Measurements from ENCODE around the gene MND1. TPM values are rescaled to one million over a fixed set of nuclear protein-coding genes. Genes with fewer than 3 reads are reported as not detected.

The MND1 gene
- total and polyA plus RNA-seq, 2 donors (not counting 3 experiments of a cell fraction or from before 2014, with no cell fraction given), result 0.66 to 7.7 TPM

GRCh38 chr4:153337686-153338085 is 6.8 kb upstream of the MND1 start:
- dilution Hi-C loops (cut with MboI; ENCODE audit: extremely low pct_ligation_motif_present, low sequenced_read_pairs), result no loop called here
- H3K27me3 ChIP-seq (ENCODE audit: control insufficient read depth in 2 of 2, insufficient read depth in 2 of 2, low read length in 2 of 2), result no peaks in the 10 kb centered on the region
- H3K4me2 ChIP-seq (ENCODE audit: insufficient read depth, low read length), result no peak overlapping the region
- H2AFZ ChIP-seq (ENCODE audit: low read depth, low read length), result no peak overlapping the region
- DNase-seq (ENCODE audit: low read depth, low spot score) (peak; percentile 59), FAIRE-seq (no peak)
- ChIA-PET CTCF (interaction anchor here (1.2 to 3.1 kb wide), 2 partner anchors 8 to 237 kb away, joined by 5 to 12 read pairs; no protein-coding TSS in a partner anchor), POLR2A (no interaction called here)
- no TSS peak for BruUV-seq (replicated peaks)
- no peaks in the 10 kb centered on the region for H3K9me3 ChIP-seq (replicated peaks; ENCODE audit: control insufficient read depth, insufficient read depth, low read length)
- H3K36me3 ChIP-seq (ENCODE audit: control insufficient read depth in 2 of 2, extremely low read depth in 1 of 2, insufficient read depth in 2 of 2, low read length in 2 of 2), result no peaks in the 10 kb centered on the region
- no peaks in the 10 kb centered on the region for H3K79me2 ChIP-seq (ENCODE audit: control insufficient read depth, insufficient read depth, low read length)
- H3K4me1 ChIP-seq (ENCODE audit: control insufficient read depth, extremely low read depth, insufficient read depth, low read length), result peaks cover 13% of the 10 kb centered on the region
- no peak overlapping the region for H3K9ac ChIP-seq (replicated peaks; ENCODE audit: extremely low read depth, insufficient read depth, low read length)
- H3K9me1 ChIP-seq (replicated peaks; ENCODE audit: control insufficient read depth, extremely low read depth, insufficient read depth, low read length), result no peaks in the 10 kb centered on the region
- H3K27ac ChIP-seq (ENCODE audit: insufficient read depth, low read depth, low read length), result no peak overlapping the region
- intact Hi-C loops (cut with micrococcal nuclease), result no loop called here
- no peak overlapping the region for H3K4me3 ChIP-seq (replicated peaks in 1 of 3; ENCODE audit: insufficient read depth in 1 of 3, low read depth in 1 of 3, low read length in 3 of 3)
- no peak for TF ChIP-seq JUN (IDR thresholded peaks at IDR 0.05; ENCODE audit: borderline replicate concordance, insufficient read depth, insufficient read length, low read depth)
- no peak for TF ChIP-seq CTCF (IDR thresholded peaks at IDR 0.05; ENCODE audit: extremely low read depth in 1 of 2, insufficient read depth in 1 of 2, low read depth in 1 of 2, low read length in 2 of 2)
- no peaks in the 10 kb centered on the region for H4K20me1 ChIP-seq (replicated peaks; ENCODE audit: control insufficient read depth, extremely low read depth, insufficient read depth, low read length)

- Histone ChIP-seq H3K4me1 (ENCODE audit: control insufficient read depth, extremely low read depth, insufficient read depth, low read length) (peaks cover 25% of the 10 kb centered on the region), H3K27ac (ENCODE audit: insufficient read depth, low read depth, low read length) (peak overlapping the region; percentile 40), H4K20me1 (replicated peaks; ENCODE audit: control insufficient read depth, extremely low read depth, insufficient read depth, low read length) (no peaks in the 10 kb centered on the region), H2AFZ (ENCODE audit: low read depth, low read length) (peak overlapping the region; percentile 53), H3K4me3 (replicated peaks in 1 of 3; ENCODE audit: insufficient read depth in 1 of 3, low read depth in 1 of 3, low read length in 3 of 3) (no peak overlapping the region), H3K79me2 (ENCODE audit: control insufficient read depth, insufficient read depth, low read length) (no peaks in the 10 kb centered on the region), H3K9me1 (replicated peaks; ENCODE audit: control insufficient read depth, extremely low read depth, insufficient read depth, low read length) (no peaks in the 10 kb centered on the region), H3K4me2 (ENCODE audit: insufficient read depth, low read length) (peak overlapping the region; percentile 61), H3K36me3 (ENCODE audit: control insufficient read depth in 2 of 2, extremely low read depth in 1 of 2, insufficient read depth in 2 of 2, low read length in 2 of 2) (no peaks in the 10 kb centered on the region), H3K9me3 (replicated peaks; ENCODE audit: control insufficient read depth, insufficient read depth, low read length) (no peaks in the 10 kb centered on the region), H3K9ac (replicated peaks; ENCODE audit: extremely low read depth, insufficient read depth, low read length) (no peak overlapping the region), H3K27me3 (ENCODE audit: control insufficient read depth in 2 of 2, insufficient read depth in 2 of 2, low read length in 2 of 2) (no peaks in the 10 kb centered on the region)
- dilution Hi-C loops (cut with MboI; ENCODE audit: extremely low pct_ligation_motif_present, low sequenced_read_pairs), result no loop called here
- CTCF ChIA-PET, result interaction anchor here (0.7 to 6.9 kb wide), 9 partner anchors 26 to 409 kb away, joined by 3 to 129 read pairs (median 3); partner anchors contain the start of gene TMEM131L
- FAIRE-seq (peak; percentile 94), DNase-seq (ENCODE audit: low read depth, low spot score) (peak; percentile 71)
- TF ChIP-seq POLR2AphosphoS5 (IDR thresholded peaks at IDR 0.05; ENCODE audit: insufficient read depth, low read depth, low read length), result peak; percentile 71
- TF ChIP-seq FOS (IDR thresholded peaks at IDR 0.05; ENCODE audit: borderline replicate concordance, insufficient read depth, low read length), result peak; percentile 84
- TF ChIP-seq POLR2A (IDR thresholded peaks at IDR 0.05; ENCODE audit: low read depth, low read length), result no peak
- no peak for TF ChIP-seq MYC (IDR thresholded peaks at IDR 0.05; ENCODE audit: low read depth, low read length)
- TF ChIP-seq JUN (IDR thresholded peaks at IDR 0.05; ENCODE audit: borderline replicate concordance, insufficient read depth, insufficient read length, low read depth), result peak; percentile 86
- TF ChIP-seq CTCF (IDR thresholded peaks at IDR 0.05; ENCODE audit: extremely low read depth in 1 of 2, insufficient read depth in 1 of 2, low read depth in 1 of 2, low read length in 2 of 2), result no peak
- no peak for TF ChIP-seq EZH2 (IDR thresholded peaks at IDR 0.05; ENCODE audit: borderline replicate concordance, low read depth, low read length, severe bottlenecking)
- TF ChIP-seq MAX (IDR thresholded peaks at IDR 0.05; ENCODE audit: insufficient read depth, insufficient read length), result no peak
- TF ChIP-seq GATA2 (IDR thresholded peaks at IDR 0.05; ENCODE audit: insufficient read depth, insufficient read length, low read depth, low read length), result peak; percentile 47
- intact Hi-C loops (cut with micrococcal nuclease), result no loop called here
- POLR2A ChIA-PET, result no interaction called here
- no TSS peak for BruUV-seq (replicated peaks)
These were observed 2.9 kb upstream of the MND1 start for GRCh38 chr4:153341575-153342090.

Data from endothelial cell of umbilical vein (primary cell).